HG02943 (cell line): ENCODE measurements around the gene TCF7L1.

Experiments
- ATAC-seq: cut with Tn5 transposase; IDR thresholded peaks from one replicate; pipeline ENCODE4 v1.9.1; 2021; ENCODE audit warnings: mild to moderate bottlenecking, low read depth, moderate library complexity; ENCODE audit not compliant: unreplicated experiment

The TCF7L1 gene

DNA sequence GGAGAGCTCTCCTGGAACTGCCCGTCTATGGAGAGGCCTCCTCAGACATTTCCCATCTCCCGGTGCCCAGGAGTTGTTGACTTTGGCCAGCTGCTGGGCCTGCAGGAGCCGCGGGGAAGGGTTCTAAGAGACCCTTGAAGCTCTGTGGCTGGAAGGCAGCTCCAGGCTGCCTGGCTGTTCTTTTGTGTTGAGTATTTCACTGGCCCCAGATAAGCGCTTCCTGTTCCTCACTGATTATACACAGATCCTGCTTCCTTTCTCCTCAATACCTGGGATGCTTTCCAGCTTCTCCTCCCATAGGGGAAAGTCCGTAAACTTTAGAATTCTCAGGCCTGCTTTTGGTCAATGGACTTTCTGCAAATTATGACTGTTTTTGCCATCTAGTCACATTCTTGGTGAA lies 136.8 kb downstream of the TCF7L1 start:
- ATAC-seq, result no peak

DNA sequence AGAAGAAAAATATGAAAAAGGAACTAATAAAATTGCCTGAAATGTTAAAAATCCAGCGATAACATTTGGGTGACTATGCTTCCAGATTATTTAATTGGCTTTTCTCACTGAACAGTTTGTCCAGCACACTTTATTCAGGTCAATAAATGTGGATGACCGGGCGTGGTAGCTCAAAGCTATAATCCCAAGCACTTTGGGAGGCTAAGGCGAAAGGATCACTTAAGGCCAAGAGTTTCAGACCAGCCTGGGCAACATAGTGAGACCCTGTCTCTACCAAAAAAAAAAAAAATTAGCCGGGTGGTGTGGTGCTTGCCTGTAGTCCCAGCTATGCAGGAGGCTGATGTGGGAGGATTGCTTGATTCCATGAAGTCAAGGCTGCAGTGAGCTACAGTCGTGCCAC lies 139.2 kb downstream of the TCF7L1 start:
- no peak for ATAC-seq

DNA sequence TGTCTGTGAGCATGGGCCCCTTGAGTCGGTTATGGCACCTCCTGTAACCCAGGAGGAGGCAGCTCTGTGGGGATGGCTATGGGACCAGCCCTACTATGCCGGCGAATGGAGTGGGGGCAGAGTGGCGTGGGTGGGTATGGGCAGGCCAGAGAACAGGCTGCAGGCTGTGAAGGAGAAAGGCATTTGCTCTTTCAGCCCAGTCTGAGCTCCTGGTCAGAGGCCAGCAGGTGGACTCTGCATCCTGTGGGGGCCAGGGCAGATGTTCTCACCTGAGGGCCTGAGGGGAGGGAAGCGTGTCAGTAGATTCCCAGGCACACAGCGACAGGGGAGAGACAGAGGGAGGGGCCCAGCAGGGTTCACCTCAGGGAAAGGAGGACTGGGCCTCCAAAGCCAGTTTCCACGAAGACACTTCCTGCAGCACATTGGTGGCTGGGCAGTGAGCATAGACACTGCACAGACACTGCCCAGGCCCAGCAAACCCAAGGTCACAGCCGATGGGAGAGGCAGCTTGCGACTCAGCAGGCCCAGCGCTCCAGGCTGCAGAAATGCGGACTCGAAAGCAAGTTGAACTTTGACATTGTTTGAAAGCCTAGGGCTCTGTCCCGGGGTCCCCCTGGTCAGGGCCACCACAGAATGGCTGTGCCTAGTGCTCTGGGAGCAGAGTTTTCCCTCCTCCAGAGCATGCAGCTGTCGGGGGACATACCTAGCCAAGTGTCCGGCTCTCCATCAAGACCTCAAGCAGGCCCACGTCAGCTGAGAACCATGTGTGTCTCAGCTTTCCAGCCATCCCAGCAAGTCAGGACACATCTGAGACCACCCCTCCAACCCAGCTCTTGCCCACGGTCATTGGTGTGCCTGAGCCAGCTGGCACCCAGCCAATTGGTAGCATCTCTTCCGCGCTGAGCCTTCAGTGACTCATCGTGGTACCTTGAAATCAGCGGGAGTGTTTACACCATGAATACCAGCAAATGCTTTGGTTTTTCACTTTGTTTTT lies 140.8 kb downstream of the TCF7L1 start:
- no peak for ATAC-seq

DNA sequence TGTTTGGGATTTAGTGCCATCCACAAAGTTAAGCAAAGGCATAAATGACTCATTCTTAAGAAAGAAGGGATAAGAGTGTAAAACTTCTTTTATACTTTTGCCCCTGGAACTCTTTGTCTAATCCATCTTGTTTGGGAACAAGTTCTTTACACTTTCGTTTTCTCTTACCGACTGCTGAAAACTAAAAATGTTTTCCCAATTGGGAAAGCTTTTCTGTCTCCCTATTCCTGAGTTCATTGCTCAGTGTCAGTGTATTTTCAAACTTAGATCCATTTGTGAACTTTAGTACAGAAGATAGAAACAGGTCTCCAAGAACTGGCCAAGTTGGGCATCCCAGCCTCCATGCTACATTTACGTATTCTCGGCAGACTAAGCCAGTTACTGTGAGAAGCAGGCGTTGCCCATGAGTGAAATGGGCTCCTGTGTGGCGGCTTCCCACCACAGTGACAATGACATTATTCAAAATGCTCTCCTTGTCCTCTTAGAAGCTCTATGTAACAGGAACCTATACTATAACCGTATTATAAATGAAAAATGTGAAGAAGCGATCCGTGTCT lies 142.9 kb downstream of the TCF7L1 start:
- ATAC-seq, result no peak

DNA sequence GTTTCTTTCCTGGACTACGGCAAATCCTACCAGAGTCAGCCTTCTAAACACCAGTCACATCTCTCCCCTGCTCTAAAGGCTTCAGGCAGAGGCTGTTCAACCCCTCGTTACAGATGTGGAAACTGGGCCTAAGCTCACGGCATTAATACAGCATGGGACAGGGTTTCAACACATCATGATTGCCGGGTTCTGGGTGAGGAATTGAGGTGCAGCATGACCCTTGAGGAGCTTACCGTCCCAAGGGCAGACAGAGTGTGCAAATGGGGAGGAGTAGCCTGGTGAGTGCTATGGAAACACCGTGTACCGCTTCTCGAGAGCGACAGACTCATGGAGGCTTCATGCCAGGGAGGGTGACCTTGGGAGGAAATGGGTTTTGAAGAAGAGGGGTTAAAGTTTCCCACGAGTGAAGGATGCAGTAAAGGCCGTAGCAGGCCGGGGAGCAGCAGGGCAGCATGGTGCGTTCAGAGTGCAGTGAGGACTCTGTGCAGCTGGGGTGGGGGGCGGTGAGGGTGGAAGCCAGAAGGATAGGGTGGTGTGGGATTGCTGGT lies 143.5 kb downstream of the TCF7L1 start:
- ATAC-seq, result no peak

DNA sequence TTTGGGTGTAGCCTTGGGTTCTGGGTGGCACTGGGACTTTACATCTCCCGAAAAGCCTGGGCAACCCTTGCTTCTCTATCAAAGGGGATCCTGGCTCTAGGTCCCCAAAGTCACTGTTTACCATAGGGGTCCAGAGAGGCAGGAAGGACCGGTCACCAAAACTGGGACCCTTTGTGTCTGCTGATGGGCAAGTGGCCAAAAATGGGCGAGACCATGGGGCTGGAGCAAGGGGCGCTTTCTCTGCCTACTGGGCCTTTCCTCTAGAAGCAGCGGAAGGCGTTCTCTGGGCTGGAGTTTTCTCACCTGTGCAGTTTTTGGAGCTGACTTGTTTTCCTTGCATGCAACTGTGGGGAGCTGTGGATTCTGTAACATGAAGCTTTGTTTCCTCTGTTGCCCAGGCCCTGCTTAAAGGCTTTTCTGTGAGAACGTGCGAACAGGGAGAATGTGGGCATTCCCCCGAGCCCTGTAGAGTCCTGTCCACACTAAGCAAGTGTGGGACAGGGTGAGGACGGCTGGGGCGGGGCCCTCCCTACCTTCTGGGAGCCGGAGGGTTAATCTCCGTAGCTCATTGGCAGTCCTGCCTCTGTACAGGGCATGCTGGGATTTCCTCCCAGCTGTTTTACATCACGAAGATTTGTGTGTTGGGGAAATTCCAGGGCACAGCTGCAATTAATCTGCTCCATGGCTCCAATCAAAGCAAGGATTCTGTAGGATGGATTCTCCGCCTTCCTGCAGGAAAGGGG lies 144.4 kb downstream of the TCF7L1 start:
- no peak for ATAC-seq

DNA sequence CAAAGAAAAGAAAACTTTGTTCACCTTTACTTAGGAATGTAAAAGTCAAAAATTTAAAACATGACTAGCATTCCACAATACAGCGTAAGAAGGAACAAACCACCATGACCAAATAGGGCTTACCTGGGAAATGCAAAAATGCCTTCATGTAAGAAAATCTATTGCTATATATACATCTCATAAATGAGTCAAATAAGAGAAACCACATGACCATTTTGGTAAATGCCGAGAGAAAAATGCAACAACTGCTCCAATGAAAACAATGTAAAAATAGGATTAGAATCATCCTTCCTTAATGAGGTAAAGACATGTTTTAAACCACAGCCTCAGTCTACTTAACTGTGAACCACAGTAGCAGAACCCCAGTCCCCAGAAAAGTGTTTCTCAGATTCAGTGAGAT lies 145.2 kb downstream of the TCF7L1 start:
- ATAC-seq, result no peak

DNA sequence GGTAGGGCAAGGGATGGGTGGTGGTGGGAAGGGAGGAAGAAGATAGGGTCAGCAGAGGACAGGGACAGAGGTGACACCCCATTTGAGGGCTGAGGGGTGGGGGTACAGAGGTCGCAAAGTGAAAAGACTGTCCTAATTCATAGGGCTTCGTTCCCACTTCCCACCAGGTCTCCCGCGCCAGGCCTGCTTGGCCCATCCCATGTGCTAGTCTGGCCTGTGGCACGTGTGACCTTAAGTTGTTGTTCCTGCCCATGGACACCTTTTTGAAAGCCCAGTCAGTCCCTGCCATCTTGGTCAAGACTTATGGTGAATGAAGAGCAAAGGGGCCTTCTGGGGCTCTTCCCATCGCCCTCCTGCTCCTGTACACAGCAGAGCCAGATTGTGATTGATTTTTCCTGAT lies 148.4 kb downstream of the TCF7L1 start:
- ATAC-seq, result no peak

DNA sequence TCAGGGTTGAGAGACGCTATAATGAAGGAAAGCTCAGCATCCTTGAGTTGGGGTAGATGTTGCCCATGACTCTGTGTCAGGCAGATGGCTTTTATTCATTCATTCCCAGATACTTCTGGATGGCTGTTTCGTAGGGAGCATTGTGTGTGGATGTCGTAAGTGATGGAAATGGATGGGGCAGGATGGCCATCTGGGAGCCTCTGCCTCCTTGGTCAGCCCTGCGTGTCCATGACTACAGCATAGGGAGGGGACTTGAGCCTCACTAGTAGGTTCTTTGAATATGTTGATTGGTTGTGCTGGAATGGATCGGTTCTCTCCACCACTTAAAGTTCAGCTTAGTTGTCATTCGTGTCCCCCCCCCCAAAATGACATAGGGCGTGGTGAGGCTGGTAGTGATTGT lies 149.7 kb downstream of the TCF7L1 start:
- ATAC-seq, result no peak

DNA sequence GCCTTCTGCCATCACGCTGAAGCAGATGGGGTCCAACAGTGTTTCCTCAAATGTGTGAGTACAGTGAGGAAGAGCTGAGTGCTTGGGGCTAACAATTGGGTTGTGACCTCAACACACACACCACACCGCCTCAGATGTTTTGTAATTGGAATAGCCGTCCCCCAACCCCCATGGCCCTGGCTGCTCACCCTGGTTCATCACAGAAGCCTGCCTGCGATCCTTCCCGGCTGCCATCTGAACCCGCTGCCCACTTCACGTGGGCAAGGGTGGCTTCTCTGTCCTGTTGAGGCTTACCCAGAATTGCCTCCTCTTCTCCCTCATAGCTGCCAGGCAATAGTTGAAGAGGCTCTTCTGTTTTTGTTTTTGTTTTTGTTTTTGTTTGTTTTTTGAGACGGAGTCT lies 150.4 kb downstream of the TCF7L1 start:
- no peak for ATAC-seq

DNA sequence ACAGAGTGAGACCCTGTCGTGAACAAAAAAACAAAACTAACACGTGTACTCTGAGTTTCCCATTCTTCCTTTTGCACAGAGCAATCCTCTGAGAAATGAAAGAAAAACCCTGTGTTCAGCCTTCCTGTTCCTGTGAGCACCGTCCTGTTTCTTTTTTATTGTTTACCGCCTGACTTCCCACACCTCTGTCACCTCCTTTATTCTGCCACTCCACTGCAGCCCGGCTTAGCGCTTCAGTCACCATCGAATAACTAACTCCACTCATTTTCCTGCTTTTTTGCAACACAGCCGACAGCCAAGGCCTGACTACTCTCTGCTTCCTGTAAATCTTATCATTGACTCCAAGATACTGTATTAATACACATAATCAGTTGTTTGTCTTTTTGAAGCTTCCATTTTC lies 153.7 kb downstream of the TCF7L1 start:
- no peak for ATAC-seq

DNA sequence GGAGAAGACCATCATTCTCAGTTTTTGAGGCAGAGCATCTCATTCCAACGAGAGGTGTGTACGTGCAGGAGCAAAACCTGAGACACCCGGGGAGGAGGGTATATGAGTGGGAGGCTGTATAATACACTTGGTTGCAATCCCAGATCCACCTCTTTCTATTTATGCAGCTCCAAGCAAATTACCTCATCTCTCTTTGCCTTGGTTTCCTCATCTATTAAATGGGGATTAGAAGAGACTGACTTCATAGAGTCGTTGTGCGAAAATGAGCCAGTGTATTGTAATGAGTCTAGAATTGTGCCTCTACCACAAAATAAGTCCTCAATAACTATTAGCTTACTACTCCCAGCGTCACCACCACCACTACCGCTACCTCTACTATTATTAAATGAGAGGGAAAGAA lies 154.5 kb downstream of the TCF7L1 start:
- no peak for ATAC-seq

DNA sequence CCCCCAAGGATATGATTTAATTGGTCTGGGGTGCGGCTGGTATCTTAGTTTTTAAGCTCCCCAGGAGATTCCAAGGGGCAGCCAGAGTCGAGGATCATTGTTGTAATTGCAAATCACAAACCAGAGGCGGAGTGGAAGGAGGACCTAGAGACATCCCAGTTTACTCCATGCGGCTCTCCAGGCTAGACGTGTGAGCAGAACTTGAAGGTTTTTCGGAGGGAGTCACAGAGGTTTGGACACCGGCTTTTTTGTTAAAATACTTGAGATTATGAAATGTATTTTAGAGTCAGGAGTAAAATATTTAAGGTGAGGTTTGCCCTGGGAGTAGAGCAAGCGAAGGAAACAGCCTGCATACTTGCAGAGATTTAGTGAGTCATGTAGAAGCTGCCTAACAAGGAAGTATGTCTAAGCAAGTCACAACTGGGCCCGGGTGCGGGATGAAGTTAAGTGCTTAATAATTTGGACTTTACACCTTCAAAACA lies 155.1 kb downstream of the TCF7L1 start:
- ATAC-seq, result no peak

DNA sequence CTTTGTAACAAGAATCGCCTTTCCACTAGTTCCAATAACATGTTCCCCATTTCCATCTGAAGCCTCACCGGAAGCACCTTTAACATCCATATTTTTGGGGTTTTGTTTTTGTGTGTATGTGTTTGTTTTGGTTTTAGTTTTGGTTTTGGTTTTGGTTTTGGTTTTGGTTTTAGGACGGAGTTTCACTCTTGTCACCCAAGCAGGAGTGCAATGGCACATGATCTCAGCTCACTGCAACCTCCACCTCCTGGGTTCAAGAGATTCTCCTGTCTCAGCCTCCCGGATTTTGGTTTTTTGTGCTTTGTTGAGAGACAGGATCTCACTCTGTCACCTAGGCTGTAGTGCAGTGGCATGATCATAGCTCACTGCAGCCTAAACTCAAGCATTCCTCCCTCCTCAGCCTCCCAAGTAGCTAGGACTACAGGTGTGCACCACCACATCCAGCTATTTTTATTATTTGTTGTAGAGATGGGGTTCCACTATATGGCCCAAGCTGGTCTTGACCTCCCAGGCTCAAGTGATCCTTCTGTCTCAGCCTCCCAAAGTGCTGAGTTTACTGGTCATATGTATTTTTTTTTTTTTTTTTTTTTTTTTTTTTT lies 158.3 kb downstream of the TCF7L1 start:
- ATAC-seq, result no peak

DNA sequence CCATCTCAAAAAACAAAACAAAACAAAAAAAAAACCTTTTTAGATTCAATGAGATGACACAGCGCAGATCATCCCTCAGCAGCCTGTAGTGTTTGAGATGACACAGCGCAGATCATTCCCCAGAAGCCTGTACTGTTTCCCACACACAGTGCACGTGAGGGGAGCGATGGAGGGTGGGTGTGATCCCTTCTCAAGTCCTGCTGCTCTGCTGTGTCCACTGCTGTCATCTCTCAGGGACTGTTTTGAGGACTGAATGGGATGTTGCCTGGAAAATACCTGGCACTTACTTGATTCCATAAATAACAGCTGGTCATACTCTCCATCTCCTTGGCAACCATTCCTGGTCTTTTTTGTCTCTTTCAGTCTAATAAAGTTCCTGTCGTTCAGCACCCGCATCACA lies 168.9 kb downstream of the TCF7L1 start:
- no peak for ATAC-seq

DNA sequence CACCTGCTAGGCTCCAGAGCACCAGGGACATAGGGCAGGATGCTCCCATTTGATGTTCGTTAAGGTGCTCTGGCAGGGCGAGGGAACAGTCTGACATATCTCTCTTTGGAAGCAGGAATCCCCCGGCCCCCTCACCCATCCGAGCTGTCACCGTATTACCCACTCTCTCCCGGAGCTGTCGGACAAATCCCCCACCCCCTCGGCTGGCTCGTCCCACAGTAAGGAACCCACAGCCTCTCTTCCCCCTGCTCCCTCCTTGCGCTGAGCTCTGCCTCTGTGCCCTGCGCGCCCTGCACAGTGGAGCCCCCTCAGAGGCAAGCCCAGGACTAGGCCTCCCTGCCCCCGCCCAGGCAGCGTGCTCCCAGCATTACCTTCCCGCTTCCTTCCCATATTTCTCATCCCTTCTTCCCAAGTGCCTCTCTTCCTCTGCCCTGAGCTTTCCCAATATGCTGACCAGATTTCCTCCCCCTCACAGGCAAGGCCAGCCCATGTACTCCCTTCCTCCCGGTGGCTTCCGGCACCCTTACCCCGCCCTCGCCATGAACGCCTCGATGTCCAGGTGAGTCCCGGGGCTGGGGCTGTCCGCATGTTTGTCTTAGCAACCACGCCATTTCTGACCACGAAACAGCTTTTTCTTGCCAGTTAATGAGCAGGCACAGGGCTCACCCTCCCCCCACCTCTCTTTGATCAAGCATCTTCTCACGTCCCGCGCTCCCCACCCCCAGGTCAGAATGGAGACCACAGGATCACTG lies 170.8 kb downstream of the TCF7L1 start:
- ATAC-seq, result no peak

DNA sequence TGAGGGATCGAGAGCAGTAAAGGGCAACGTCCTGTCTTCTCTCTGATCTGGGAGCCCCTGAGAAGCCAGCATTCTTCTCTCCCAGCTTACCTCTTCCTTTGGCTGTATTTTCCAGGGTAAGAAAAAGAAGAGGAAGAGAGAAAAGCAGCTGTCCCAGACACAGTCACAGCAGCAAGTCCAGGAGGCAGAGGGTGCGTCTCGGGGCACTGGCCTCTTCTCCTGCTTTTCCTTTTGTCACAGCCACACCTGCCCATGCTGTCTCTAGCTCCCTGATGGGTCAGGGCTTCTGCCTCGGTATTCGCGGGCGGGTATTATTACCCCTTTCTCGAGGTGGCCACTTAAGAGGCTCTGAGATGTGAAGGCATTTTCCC lies 174.3 kb downstream of the TCF7L1 start:
- no peak for ATAC-seq

DNA sequence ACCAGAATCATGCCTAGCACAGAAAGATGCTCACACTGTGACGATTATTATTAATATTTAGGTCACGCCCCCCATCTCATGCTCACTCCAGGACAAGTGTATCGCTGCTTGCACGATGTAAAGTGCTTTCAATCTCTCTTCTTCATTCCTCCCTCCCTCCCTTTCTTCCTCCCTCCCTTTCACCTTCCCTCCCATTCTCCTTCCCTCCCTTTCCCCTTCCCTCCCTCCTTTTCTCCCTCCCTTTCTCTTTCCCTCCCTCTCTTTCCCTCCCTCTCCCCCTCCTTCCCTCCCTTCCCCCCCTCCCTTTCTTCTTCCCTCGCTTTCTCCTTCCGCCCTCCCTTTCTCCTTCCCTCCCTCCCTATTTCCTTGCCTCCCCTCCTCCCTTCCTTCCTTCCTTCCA lies 175.0 kb downstream of the TCF7L1 start:
- ATAC-seq, result no peak

DNA sequence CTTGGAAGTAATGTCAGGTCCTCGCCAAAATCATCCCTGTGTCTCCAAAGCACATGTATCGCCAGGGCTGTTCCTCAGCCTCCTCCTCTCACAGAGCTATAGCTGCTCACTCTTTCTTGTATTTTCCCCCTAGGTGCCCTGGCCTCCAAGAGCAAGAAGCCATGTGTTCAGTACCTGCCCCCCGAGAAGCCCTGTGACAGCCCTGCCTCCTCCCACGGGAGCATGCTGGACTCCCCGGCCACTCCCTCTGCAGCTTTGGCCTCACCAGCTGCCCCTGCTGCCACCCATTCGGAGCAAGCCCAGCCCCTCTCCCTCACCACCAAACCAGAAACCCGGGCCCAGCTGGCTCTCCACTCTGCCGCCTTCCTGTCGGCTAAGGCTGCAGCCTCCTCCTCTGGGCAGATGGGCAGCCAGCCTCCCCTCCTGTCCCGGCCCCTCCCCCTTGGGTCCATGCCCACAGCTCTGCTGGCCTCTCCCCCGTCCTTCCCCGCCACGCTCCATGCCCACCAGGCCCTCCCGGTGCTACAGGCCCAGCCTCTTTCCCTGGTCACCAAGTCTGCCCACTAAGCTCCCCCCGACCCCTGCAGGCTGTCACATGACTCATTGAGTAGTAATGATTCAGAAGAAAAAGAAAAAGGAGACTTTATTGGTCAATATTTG lies 175.8 kb downstream of the TCF7L1 start:
- ATAC-seq, result no peak
